ENCODE measurements around the gene KRTAP9-9.
"Not testable (repeated sequence)": the region's sequence is repeated elsewhere in the genome, so short reads cannot be mapped to it uniquely, and the experiment has no call there.

The KRTAP9-9 gene

DNA sequence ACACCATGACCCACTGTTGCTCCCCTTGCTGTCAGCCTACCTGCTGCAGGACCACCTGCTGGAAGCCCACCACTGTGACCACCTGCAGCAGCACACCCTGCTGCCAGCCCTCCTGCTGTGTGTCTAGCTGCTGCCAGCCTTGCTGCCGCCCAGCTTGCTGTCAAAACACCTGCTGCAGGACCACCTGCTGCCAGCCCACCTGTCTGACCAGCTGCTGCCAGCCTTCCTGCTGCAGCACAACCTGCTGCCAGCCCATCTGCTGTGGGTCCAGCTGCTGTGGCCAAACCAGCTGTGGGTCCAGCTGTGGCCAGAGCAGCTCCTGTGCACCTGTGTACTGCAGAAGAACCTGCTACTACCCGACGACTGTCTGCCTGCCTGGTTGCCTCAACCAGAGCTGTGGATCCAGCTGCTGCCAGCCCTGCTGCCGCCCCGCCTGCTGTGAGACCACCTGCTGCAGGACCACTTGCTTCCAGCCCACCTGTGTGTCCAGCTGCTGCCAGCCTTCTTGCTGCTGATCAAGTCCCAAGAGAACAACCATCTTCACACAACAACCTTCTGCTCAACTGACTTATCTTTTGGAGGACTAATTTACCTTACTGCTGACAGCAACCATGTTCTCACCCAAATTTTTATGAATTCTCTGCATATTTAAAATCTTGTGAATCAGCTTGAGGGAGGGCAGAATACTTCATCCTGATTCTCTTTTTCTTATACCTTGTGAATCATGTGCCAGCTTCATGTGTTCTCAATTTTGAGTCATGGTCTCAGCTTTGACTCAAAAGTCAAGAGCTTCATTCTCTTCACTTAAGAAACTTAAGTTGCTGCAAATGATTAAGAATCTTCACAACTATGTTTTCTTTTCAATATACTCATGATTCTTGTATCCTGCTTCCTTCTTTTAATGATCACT, at the start of gene KRTAP9-9:
KRTAP9-9 (plus strand) TSS at position 4 of the 910 bp plus-strand sequence.
- not testable (repeated sequence) for DNase-seq (ENCODE audit: low read depth, low spot score)

DNA sequence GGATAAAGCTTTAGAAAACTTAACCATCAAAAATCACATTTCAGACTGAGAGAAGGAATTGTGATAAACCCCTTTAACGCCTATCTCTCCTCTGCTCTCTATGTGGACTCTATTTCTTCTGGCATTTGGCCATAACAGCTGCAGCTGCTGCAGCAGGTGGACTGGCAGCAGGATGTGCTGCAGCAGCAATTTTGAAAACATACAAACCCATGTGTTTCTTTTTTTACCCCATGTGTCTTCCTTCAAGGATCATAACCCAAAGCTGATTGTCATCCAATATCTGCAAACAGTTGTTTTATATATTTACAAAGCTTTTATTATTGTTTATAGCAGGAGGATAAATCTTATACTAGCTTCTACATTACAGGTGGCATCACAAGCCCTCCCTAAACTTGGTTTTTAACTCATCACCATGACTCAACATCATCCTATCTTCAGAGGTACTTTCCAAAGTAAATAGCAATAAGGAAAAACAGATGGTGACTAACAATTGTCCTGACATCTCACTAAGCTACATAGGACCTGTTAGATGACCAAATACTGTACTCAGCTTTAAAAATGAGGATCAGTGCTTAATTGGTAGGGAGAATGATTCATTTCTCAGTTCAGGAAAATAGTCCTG, 43.2 kb upstream of the KRTAP9-9 start:
- DNase-seq (ENCODE audit: low read depth, low spot score), result no peak

DNA sequence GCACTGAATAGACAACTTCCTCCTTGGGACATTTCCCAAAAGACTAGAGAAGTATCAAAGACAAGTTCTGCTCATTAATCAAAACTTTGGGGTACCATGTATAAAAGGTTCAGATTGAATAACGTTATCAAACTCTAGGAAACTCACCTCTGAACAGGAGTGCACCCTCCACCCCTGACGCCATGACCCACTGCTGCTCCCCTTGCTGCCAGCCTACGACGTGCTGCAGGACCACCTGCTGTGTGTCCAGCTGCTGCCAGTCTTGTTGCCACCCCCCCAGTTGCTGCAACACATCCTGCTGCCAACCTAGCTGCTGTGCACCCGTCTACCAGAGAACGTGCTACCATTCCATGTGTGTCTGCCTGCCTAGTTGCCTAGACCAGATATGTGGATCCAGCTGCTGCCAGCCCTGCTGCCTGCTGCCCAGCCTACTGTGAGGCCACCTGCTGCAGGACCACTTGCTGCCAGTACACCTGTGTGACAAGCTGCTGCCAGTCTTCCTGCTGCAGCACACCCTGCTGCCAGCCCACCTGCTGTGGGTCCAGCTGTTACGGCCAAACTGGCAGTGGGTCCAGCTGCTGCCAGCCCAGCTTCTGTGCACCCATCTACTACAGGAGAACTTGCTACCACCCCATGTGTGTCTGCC, 42.5 kb upstream of the KRTAP9-9 start:
- DNase-seq (ENCODE audit: low read depth, low spot score), result no peak

DNA sequence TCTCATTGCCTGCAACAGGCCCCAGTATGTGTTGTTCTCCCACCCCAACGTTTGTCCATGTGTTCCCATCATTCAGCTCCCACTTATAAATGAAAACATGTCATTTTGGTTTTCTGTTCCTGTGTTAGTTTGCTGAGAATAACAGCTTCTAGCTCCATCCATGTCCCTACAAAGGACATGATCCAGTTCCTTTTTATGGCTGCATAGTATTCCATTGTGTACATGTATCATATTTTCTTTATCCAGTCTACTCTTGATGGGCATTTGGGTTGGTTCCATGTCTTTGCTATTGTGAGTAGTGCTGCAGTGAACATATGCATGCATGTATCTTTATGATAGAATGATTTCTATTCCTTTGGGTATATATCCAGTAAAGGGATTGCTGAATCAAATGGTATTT, 39.5 kb upstream of the KRTAP9-9 start:
- DNase-seq (ENCODE audit: low read depth, low spot score), result no peak

DNA sequence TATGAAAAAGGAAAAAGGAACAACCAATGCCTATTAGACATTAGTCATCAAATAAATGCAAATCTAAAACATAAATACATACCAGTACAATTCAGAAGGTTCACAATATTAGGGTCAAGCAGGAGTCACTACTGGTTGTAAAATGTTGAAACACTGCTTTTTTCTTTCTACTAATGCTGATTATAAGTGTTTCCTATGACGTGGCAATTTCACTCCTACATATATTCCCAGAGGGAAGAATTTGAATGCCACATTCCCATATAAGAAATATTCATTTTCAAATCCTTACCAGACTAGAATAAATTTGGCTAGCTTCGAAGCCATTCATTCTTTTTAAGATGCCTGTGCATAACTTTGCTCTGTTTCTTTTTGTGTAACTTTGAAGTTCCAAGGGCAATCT, 31.4 kb upstream of the KRTAP9-9 start:
- DNase-seq (ENCODE audit: low read depth, low spot score), result no peak

DNA sequence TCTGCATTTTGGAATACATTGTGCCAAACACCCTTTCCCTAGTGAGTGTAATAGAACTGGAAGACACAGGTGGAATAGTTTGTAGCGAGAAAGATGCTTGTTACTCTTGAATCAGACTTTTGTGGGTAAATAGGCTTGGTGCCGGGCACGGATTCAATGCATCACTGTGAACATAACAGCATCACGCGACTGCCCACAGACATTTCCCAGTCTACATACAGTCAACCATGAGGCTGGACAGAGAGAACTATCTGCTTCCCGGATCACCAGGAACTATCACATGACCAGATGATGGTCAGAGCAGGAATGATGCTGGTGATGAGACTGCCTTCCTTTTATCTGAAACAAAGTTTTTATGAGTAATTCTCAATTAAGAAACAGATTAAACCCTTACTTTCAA, 29.1 kb upstream of the KRTAP9-9 start:
- no peak for DNase-seq (ENCODE audit: low read depth, low spot score)

DNA sequence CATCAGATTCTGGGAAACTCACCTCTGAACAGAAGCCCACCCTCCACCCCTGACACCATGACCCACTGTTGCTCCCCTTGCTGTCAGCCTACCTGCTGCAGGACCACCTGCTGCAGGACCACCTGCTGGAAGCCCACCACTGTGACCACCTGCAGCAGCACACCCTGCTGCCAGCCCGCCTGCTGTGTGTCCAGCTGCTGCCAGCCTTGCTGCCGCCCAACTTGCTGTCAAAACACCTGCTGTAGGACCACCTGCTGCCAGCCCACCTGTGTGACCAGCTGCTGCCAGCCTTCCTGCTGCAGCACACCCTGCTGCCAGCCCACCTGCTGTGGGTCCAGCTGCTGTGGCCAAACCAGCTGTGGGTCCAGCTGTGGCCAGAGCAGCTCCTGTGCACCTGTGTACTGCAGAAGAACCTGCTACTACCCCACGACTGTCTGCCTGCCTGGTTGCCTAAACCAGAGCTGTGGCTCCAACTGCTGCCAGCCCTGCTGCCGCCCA, 28.5 kb upstream of the KRTAP9-9 start, which contains the start of gene KRTAP9-2:
KRTAP9-2 (plus strand) TSS at position 51 of the 498 bp plus-strand sequence; CDS start at position 58, 7 bp downstream.
- not testable (repeated sequence) for DNase-seq (ENCODE audit: low read depth, low spot score)

DNA sequence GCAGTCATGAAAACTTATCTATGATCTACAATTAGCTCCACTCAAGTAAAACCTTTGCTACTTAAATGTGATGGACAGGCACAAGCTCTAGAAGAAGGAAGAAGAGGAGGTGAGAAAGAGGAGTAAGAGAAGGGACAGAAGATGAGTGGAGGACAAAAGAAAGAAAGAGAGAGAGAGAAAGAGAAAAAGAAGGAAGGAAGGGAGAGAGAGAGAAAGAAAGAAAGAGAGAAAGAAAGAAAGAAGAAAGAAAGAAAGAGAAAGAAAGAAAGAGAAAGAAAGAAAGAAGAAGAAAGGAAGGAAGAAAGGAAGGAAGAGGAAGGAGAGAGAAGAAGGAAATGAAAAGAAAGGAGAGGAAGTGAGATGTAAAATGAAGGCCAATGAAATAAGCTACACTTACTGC, 25.1 kb upstream of the KRTAP9-9 start:
- DNase-seq (ENCODE audit: low read depth, low spot score), result no peak

DNA sequence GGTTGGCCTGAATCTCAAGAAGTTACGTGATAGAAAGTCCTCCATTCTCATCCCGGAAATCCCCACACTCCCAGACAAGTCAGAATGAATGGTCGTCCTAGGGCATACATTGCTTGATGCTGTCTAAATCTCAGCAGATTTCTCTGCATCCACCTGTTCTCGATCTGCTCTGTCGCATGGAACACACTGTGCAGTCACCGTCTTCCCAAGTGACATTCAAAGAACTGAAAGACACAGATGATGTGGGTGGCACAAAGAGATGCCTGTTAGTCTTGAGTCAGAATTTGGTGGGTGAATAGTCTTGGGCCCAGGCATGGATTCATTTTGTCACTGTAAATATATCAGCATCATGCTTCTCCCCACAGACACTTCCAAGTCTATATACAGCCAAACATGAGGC, 23.5 kb upstream of the KRTAP9-9 start:
- no peak for DNase-seq (ENCODE audit: low read depth, low spot score)

DNA sequence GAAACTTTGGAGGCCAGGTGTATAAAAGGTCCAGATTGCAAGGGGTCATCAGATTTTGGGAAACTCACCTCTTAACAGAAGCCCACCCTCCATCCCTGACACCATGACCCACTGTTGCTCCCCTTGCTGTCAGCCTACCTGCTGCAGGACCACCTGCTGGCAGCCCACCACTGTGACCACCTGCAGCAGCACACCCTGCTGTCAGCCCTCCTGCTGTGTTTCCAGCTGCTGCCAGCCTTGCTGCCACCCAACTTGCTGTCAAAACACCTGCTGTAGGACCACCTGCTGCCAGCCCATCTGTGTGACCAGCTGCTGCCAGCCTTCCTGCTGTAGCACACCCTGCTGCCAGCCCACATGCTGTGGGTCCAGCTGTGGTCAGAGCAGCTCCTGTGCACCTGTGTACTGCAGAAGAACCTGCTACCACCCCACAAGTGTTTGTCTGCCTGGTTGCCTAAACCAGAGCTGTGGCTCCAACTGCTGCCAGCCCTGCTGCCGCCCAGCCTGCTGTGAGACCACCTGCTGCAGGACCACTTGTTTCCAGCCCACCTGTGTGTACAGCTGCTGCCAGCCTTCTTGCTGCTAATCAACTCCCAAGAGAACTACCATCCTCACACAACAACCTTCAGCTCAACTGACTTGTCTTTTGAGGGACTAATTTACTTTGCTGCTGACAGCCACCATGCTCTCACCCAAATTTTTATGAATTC, 22.6 kb upstream of the KRTAP9-9 start, which contains the start of gene KRTAP9-3:
KRTAP9-3 (plus strand) TSS at position 51 of the 707 bp plus-strand sequence; CDS start at position 104, 53 bp downstream.
- DNase-seq (ENCODE audit: low read depth, low spot score), result not testable (repeated sequence)

DNA sequence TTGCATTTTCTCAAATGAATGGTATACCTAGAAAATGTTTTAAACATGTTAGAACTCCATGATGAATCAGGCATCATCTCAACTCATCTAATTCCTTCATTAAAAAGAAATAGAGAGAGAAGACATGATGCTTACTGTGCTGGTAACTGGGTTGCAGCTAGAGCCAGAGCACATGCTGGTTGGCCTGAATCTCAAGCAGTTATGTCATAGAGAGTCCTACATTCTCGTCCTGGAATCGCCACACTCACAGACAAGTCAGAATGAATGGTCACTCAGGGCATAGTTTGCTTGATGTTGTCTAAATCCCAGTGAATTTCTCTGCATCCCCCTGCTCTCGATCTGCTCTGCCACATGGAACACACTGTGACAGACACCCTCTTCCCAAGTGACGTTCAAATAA, 18.1 kb upstream of the KRTAP9-9 start:
- DNase-seq (ENCODE audit: low read depth, low spot score), result not testable (repeated sequence)

DNA sequence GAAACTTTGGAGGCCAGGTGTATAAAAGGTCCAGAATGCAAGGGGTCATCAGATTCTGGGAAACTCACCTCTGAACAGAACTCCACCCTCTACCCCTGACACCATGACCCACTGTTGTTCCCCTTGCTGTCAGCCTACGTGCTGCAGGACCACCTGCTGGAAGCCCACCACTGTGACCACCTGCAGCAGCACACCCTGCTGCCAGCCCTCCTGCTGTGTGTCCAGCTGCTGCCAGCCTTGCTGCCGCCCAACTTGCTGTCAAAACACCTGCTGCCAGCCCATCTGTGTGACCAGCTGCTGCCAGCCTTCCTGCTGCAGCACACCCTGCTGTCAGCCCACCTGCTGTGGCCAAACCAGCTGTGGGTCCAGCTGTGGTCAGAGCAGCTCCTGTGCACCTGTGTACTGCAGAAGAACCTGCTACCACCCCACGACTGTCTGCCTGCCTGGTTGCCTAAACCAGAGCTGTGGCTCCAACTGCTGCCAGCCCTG, 17.2 kb upstream of the KRTAP9-9 start, which contains the start of gene KRTAP9-8:
KRTAP9-8 (plus strand) TSS at position 51 of the 489 bp plus-strand sequence; CDS start at position 104, 53 bp downstream.
- DNase-seq (ENCODE audit: low read depth, low spot score), result not testable (repeated sequence)

DNA sequence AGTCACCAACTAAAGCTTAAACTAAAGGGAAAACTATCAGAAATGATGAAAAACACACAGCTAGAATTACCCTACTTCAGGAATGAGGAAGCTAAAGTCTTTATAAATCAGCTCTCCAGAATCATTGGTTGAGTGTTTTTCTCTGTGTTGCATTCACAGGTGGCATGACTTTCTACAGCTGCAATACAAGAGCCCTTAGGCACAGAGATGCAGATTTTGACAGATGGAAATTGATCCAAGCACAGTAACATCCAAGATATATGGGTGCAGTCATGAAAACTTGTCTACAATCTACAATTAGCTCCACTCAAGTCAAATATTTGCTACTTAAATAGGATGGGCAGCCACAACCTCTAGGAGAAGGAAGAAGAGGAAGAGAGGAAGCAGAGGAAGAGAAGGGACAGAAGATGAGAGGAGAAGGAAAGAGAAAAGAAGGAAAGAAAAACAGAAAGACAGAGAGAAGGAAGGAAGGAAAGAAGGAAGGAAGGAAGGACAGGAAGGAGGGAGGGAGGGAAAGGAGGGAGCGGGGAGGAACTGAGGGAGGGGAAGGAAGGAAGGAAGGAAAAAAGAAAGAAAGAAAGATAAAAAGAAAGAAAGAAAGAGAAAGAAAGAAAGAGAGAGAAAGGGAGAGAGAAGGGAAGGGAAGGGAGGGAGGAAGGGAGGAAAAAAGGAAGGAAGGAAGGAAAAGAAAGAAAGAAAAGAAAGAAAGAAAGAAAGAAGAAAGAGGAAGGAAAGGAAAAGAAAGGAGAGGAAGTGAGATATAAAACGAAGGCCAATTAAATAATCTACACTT, 8.0 kb upstream of the KRTAP9-9 start:
- DNase-seq (ENCODE audit: low read depth, low spot score), result not testable (repeated sequence)

DNA sequence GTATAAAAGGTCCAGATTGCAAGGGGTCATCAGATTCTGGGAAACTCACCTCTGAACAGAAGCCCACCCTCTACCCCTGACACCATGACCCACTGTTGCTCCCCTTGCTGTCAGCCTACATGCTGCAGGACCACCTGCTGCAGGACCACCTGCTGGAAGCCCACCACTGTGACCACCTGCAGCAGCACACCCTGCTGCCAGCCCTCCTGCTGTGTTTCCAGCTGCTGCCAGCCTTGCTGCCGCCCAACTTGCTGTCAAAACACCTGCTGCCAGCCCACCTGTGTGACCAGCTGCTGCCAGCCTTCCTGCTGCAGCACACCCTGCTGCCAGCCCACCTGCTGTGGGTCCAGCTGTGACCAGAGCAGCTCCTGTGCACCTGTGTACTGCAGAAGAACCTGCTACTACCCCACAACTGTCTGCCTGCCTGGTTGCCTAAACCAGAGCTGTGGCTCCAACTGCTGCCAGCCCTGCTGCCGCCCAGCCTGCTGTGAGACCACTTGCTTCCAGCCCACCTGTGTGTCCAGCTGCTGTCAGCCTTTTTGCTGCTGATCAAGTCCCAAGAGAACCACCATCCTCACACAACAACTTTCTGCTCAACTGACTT, 5.4 kb upstream of the KRTAP9-9 start, which contains the start of gene KRTAP9-4:
KRTAP9-4 (plus strand) TSS at position 51 of the 604 bp plus-strand sequence; CDS start at position 85, 34 bp downstream.
- DNase-seq (ENCODE audit: low read depth, low spot score), result not testable (repeated sequence)

DNA sequence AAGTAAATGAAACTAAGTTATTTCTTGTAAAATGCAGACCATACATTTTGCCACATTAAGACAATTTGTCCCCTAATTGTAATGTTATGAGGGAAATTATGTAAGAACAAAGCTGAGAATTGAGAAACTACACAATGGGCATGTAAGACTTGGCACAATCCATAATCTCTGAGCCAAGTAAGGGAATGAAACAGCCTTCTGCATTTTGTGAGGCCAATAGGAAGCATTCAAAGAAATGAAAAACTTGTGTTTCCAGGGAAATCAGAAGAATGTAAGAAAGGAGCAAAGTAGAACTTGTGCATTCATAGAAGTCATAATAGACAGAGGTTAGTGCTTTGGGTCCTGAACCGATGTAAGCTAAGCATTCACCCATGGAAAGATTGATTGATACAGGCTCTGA, 3.9 kb upstream of the KRTAP9-9 start:
- no peak for DNase-seq (ENCODE audit: low read depth, low spot score)

DNA sequence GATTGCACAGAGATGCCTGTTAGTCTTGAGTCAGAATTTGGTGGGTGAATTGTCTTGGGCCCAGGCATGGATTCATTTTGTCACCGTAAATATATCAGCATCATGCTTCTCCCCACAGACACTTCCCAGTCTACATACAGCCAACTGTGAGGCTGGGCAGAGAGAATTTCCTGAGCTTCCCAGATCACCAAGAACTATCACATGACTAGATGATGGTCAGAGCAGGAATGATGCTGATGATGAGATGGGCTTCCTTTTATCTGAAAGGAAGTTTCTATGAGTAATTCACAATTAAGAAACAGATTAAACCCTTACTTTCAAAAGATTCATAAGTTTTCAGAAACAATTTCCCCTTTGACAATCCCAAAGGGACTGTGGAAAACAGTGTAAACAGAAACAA, 323 bp upstream of the KRTAP9-9 start:
- DNase-seq (ENCODE audit: low read depth, low spot score), result no peak

DNA sequence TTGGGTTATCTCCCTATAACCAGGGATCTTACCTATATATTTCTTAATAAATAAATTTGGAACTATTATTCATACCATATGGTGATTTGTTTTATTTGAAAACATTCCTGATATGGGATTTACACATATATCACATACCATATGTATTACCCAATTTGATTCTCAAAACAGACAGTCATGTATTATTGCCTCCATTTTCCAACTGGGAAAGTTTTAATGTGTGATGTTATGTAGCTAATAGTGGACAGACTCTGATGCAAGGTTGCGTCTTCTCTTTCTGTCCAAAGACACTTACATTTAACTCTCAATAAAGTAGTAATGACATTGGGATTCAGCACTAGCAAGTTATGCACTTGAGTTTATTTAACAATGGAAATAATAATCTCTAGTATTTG, 1.1 kb downstream of the KRTAP9-9 start:
- DNase-seq (ENCODE audit: low read depth, low spot score), result no peak

DNA sequence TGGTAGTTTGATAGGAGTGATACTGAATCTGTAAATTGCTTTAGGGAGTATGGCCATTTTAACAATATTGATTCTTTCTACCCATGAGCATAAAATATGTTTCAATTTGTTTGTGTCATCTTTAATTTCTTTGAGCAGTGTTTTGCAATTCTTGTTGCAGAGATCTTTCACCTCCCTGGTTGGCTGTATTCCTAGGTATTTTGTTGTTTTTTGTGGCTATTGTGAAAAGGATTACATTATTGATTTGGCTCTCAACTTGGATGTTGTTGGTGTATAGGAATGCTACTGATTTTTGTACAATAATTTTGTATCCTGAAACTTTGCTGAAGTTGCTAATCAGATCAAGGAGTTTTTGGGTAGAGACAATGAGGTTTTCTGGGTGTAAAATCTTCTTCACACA, 3.2 kb downstream of the KRTAP9-9 start:
- no peak for DNase-seq (ENCODE audit: low read depth, low spot score)

DNA sequence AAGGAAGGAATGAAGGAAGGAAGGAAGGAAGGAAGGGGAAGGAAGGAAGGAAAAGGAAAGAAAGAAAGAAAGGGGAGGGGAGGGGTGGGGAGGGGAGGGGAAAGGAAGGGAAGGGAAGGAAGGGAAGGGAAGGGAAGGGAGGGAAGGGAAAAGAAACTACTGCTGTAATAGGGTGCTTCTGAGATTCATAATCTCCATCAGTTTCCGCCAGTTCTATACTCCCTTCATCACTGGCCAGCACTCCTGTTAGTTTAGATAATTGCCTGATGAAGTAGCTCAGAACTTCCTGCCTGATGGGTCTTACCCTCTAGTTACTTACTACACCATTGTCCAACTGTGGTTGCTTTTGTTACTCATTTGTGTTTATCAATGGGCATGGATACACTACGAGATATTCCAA, 8.0 kb downstream of the KRTAP9-9 start:
- DNase-seq (ENCODE audit: low read depth, low spot score), result no peak

DNA sequence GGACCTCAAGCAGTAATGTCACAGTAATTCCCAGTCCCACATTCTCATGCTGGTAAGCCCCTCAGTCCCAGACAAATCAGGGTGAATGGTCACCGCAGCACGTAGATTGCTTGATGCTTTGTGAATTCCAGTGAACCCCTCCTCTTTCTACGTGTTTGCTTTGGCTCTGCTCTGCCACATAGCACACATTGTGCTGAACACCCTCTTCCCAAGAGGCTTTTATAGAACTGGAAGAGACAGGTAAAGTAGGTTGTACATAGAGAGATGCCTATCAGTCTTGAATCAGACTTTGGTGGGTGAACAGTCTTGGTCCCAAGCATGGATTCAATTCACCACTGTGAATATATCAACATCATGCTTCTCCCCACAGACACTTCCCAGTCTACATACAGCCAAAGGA, 9.4 kb downstream of the KRTAP9-9 start:
- DNase-seq (ENCODE audit: low read depth, low spot score), result no peak
